Umbilical cord (tissue), 2 donors: ENCODE data around the gene COBL. TPM values are rescaled to one million over a fixed set of nuclear protein-coding genes. Genes with fewer than 3 reads are reported as not detected.

Source experiments
- DNase-seq: peaks from one replicate; pipeline ENCODE4 v3.0.0-alpha.2; 2015; ENCODE audit warnings: low spot score
- total RNA-seq: library from RNA; depleted of rRNA; stranded (reverse); fragments of >200 nt; gene quantifications from one replicate; pipeline ENCODE4 v1.2.3, GENCODE V29; 2014; ENCODE audit warnings: low replicate concordance; ENCODE audit not compliant: insufficient read depth

The COBL gene
- total RNA-seq, 1 donor from 2014 or later = 5.3 TPM

DNA sequence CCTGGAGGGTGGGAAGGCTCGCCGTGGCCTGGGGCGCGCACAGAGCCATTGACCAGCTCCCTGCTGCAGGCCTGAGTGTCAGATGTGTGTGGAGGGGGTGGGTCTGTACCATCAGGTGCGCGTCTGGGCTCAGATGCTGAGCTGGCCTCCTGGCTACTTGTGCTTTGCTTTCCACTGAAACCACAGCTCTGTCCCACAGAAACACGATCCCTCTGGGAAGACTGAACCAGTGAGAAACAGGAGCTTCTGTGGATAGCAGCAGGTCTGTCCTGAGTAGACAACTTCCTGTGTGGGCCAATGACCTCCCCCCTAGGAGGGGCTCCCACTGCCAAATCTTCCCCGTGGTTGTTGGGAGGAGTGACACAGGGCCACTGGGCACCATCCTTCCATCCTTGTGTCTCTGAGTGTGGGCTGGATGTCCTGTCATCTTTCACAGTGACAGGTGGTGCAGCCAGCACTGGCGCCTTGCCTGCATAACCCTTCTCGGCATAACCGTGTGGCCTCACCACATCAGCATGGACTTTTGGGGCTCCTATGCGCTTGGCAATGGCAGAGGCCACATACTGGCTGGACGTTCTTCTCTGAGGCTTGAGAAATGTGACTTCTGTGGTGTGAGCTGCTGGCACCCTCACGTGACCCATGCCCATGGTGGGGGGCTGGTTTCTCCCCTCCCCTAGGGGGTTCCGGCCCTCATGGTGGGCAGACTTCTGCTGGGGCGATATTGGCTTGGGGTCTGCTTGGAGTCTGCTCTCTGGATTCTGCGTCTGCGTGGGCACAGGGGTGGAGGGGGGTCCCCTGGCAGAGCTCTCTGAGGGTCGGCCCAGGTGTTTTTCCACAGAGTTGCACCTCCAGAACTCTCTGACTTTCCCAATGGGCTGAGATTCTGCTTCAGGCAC lies 288.4 kb downstream of the COBL start:
- no peak for DNase-seq

DNA sequence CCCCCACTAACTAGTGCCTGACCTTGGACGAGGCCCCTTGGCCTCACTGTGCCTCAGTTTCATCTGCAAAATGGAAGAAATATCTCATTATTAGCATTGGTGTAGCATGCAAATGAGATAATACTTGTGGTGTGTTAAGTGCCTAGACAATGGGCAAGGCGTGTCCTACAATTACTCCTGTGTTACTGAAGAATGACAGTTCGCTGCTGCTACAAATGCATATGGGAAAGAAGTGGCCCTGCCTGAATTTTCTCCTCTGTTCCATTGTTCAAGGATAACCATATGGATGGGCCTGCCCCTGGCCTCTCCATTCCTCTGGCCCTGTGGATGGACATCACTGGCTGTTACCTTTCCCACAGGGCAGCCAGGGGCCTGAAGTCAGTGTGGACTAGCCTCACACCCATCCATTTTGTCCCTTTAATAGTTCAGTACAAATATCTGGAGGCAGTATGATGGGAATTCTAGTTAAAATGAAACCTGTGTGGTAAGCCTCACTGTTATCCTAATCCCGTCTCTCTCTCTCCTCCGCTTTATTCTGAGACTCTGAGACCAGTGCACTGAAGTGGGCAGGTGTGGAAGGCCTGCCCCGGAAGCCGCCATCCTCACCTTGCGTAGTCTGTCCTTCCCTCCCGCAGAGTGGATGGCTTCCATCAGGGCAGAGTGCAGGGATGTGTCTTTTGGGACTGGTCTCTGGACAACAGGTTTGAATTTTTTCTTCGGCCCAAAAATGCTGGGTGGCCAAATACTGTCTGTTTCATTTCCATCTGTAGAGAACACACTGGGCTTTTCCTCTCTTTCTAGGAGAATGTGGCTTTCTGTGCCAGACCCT lies 289.3 kb downstream of the COBL start:
- no peak for DNase-seq

DNA sequence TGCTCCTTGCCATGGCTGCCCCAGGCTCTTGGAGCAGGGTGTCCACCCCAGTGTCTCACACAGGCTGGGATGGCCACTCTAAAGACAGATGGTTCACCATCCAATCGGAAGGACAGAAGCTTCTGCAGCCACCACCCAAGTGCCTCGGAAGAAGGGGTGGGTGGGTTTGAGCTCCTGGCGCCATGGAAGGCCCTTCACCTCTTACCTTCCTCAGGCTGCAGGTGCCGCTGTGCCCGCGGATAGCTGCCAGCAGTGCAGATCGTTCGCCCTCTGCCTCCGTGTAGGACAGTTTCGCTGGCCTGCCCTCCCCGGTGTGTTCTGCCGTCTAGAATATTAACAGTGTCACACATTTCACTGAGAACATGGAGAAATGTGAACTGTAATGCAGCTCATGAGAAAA lies 290.3 kb downstream of the COBL start:
- DNase-seq = no peak

DNA sequence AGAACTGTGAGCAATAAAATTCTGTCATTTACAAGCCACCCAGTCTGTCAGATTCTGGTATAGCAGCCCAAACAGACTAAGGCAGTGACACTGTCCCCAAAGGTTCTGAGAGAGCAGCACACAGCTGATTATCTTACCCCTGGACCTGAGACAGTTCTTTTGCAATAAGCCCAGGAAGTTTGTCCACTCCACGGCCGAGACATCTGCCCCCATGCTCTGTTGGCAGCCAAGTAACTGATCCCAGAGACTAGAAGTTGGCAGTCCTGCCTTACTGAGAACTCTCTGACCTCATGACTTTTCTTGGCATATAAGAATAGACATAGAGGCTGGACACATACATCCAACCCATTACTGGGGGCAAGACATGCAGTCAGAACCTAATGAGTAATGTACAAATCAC lies 290.9 kb downstream of the COBL start:
- DNase-seq = no peak

DNA sequence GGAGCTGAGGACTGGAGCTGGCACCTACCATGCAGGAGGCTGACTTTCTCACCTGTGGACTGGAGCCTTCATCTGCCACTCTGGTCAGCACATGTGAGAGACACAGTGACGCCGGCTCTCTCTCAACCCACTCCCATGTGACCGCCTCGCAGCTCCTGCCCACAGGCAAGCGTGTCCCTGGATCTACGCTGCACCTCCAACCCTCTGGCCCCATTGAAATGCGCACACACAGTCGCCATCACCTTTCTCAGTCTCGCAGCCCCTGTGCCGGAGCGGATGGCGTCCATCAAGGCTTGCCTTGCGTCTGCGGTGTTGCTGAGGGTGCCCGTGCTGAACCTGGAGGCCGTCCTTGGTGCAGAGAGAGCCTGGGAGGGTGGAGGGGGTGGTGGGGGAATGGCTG lies 291.7 kb downstream of the COBL start:
- DNase-seq = no peak

DNA sequence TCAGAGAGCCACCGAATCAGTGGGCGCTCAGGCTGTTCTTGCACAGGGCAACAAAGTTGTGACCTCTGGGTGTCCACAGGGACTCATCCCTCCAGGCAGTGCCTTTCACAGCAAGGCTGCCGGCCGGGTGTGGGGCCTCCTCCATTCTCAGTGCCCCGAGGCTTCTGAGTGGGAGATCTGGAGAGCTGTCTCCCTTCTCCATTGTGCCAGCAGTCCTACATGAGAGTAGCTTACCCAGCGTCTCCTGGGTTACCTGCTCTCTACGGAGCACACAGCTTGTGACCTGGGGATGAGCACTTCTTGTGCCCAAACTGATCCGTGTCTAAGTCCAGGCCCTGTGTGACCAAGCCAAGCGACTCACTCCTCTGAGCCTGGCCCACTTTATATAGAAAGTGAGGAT lies 293.1 kb downstream of the COBL start:
- DNase-seq = no peak

DNA sequence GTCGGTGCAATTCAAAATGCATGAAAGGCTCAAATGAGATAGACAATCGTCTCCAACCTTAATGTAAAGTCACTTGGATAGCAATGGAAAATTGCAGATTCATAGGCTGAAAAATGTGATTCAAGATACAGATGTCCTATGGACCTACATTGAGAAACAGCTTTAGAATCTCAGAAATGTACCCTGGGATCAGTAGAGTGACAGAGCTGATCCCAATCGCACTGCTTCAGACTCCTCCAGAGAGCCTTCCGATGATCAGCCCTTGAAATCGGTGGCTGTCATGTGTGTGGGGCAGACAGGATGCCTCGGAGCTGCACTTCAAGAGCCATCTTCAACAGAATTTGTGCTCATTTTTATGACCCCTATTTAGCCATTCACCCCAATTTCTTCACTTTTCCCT lies 293.8 kb downstream of the COBL start:
- no peak for DNase-seq

DNA sequence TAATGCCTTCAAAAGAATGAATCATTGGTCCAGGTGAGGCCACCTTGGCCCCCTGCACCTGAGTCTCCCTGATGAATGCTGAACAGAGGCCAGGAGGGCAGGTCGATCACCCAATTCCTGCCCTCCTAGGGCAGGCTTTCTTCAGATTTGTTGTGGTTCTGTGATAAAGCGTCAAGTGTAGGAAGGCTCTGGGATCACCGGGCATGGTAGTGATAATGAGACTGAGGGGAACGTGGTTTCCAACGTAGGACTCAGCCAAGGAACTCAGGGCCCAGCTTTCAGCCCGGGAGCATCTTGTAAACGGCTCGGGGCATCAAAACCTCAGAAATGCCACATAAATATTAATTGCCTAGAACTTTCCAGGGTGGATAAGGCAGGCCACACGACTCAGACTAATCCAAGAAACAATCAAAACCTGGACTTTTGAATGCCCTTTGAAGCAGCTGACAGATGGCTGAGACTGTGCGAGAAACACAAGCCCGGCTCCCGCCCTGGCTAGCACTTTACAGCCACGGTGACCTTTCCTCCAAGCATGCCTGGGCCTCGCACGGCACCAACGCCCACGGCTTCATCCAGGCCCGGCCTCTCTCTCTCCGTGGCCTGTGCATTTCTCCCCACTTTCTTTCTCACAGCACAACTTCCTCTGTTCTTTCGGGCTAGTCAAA lies 294.6 kb downstream of the COBL start:
- no peak for DNase-seq

DNA sequence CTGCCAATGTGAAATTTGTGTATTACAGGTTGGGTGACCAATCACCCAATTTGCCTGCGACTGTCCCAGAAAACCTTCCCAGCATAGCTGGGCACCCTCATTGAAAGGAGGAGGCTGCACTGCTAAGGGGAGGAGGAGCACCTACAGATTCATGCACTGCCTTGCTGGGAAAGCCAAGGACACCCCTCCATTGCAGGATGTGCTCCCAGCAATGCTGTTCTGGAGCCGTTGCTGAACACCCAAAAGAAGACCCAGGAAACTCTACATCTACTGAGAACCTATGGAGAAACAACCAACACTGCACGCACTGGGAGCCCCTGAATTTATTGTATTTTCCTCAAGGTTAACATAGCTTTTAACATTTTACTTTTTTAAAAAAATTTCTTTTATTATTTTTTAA lies 295.7 kb downstream of the COBL start:
- no peak for DNase-seq

DNA sequence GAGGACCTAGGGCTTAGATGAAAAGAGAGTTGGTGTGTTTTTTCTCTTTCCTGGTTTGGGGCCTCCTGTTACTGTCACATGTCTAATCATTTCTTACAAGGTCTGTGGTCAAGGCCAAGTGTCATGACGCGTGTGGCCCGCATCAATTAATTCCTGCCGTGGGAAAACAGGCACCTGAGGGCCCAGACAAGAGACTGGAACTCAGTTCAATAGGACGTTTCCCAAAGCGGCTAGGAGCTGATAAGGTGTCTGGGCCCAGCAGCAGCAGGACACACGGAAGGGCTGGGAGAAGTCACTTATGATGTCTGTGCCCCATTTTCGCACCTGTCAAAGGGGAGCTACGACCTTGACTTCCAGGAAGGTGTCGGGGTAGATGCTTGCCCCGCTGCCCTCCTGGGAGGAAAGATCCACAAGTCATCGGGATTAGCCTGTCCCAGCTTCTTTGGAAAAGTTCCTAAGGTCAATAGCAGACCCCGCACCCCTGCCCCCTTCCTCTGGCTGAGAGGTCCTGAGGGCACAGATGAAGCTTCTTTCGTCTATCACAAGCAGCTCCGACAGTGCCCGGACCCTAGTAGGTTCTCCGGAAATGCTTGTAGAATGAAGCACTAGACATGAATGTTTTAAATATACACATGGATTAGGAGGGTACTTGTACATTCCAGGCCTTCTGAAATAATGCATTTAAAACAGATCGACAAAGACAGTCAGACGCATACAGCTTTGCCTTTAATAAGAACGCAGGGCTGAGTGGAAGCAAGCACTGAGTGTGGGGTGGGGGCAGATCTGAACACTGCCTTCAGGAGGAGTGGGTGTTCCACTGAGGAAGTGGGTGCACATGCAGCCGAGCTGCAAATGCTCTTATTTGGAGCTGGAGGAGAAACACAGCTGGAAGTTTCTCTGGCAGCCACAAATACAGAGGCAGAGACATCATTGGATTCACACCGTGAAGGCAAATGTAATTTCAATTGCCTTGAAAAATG lies 296.4 kb downstream of the COBL start:
- peak; percentile 10 for DNase-seq

DNA sequence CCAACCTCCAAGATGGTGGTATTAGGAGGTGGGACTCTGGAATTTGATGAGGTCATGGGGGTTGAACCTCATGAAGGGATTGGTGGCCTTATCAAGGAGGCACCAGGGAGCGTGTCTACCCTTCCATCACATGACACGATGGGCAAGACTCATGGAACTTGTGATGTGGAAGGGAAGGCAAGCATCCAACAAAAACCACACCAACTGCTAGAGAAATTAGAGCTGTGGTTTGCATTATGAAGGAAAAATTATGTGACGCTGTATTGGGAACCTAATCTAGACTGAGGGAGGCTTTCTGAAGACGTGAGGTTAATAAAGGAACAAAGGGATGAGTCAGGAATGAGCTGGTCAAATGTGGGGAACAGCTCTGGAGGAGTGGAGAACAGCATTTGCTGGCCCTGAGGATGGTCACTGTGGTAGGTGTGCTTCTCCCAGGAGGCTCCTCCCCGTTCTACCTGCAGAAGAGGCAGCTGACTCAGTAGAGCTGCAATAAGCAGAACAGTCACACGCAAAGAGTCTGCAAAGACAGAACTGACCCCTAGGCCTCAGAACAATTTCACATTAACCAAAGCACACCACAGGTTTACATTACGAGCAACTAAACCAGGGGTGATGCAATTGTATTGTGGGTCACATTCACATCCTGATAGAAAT lies 297.3 kb downstream of the COBL start:
- DNase-seq = no peak

DNA sequence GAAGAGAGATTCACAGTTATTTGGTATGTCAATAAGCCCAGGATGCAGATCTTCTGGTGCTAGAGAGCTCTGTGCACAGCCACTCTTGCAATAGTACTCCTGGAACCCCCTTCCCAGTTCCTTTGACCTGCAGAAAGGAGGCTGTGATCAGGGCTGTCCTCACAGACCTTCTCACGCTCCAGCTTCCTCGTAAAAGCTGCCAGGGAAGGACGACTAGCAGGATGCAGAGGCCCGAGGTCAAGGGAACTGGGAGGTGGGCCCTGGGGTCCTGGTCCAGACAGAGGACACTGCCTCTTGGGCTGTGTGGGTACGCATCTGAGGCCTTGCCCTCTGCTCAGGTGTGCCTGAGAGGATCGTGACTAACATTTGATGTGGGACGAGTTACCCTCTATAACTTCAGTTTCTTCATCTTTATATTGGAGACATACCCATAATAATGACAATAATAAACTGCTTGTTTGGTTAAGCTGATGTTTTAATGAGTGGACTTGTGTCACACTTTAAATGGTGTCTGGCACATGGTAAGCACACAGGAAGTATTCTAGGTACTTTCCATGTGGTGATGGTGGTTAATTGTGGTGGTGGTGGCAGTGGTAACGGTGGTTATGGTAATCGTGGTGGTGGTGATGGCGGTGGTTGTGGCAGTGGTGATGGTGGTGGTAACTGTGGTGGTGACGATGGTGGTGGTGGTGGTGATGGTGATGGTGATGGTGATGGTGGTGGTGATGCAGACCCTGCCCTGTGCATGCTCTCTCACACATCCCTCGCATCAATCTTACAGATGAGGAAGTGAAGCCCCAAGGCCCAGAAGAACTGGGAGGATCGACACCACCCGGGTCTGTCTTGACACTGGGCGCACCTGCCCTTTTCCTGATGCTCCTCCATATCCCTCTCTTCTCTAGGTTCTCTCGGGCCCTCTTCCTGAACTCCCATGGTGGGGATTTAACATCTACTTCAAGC lies 298.8 kb downstream of the COBL start:
- DNase-seq = no peak

DNA sequence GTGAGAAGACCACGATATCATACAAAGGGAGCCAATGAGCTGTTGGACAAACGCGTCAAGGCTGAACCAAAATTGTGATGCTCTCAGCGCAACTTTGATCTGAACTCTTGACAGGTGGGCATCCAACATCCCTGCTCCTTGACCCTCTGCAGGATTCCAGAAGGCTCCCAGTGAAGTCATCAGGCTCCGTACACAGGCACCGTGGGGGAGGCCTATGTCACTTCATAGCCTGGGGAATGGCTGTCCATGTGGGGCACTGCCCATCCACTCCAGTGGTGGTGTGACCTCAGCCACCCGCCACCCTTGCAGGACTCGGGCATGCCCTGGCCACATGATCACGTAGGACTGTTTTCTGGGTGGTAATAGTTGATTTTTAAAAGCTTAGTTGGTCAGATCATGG lies 300.1 kb downstream of the COBL start:
- no peak for DNase-seq

DNA sequence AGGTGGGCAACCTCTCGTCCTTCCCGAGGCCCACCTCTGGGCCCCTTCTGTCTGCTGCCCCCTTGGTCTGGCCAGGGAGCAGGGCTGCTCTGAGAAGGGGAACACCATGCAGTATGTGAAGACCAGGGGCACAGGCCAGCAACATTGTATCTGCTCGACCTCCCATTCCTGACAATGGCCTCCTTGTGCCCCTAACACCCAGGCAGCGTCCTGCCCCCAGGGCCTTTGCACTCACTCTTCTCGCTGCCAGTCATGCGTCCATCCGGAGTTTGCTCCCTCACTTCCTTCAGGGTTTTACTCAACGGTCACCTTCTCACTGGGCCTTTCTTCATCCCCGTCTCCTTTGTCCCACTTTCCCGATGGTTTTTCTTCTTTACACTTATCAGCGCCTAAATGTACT lies 301.0 kb downstream of the COBL start:
- DNase-seq = no peak

DNA sequence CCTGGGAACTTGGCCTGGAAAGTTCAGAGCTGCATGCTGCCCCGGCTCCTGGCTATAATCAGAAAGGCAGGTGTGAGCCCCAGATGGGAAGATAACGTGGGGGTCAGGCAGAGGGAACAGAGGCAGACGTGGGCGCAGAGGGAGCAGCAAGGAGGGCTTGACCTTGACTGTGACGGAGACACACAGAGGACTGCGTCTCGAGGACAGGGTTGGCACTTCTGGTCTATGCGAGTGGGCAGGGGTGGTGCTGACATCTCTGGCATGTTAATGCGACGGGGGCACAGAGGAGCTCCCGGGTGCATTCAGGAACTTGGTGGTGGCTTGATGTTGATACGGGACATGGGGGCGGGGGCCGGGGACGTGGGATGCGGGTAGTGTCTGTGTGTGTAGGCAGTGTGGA lies 301.8 kb downstream of the COBL start:
- DNase-seq = no peak

DNA sequence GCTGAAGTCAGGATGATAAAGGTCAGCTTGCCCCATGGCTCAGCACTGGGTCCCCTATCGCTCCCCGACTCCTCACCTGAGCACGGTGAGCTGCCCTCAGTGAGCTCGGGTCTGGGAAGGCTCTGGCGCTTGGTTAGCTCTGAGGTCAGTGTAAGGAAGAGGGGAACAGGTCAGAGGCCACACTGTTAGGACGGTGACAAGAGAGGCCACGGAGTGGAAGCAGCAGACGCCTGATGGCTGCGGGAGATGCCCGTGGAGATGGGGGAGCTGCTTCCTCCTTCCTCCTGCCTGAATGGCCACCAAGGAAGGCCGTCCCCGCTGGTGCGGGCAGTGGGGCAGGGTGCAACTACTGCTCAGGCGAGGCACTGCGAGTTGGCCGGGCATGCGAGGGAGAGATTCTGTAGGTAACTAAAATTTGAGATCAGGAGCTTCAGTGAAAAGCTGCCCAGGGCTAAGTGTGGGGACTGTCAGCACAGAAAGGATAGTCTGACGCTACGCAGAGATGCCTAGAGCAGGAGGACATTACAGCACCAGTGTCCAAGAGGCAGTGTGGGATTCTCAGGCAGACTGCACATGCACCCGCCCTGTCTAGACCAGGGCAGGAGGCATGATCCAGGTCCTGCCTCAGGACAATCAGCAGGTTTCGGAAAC lies 302.6 kb downstream of the COBL start:
- DNase-seq = no peak

DNA sequence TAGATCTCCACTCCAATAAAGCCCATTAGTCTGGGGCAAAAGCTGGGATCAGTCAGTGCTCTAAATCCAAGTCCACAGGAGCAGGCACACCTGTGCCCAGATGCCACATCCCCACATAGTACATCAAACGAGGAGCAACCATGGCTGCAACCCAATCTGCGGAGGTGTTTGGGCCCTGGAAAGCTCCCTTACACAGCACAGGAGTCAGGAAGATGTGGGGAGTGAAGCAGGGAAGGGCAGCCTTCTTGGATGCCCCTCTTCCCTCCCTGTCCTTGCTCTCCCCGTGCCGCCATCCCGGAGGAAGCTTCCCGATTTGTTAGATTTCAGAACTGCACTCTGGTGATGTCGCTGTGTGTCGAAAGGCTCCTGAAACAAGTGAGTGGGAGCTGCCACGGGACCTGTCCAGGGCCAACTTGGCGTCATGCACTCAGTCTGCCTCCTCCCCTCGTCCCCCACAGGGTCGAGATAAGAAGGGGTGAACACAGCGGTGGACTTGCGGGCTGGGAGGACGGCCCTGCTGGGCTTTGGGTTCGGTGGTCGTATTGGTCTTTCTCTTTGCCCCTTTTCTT lies 303.3 kb downstream of the COBL start:
- no peak for DNase-seq

DNA sequence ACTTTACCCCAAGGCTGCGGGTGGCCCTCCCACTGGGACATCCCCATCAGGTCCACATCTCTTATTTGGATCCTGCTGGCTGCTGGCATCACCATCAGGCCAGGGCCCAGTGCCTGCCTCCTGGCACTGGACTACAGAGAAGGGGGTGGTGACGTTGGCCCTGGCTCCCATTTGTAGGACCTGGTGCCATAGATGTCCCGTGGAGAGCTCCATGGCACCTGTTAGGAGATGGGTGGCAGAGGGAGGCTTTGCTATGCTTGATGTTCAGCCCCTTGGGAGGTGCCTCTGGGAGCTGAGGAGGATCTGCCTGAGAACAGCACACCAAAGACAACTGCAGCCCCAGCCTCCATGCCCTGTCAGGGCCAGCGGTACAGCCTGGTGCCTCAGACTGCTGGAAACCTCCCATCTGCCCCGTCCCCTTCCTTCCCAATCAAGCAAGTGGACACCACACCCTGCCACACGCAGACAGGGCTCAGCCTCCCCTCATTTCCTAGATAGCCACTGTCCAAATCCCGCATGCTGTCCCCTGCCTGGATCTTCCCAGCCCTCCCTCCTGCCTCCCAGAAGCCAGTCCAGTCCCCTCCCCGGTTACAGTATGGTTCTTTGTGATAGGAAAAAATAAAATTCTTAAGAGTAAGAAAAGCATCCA lies 303.9 kb downstream of the COBL start:
- no peak for DNase-seq
